ENCODE results near the gene AIF1L.

AIF1L gene

GRCh38 chr9:131167936-131168335, 71.6 kb downstream of the AIF1L start:
- no peak for DNase-seq (ENCODE audit: low spot score)

GRCh38 chr9:131169563-131170240, 73.4 kb downstream of the AIF1L start:
- no peak for DNase-seq (ENCODE audit: low spot score)
